HCT116 (cell line): ENCODE results near the gene INSIG2. TPM values are rescaled to one million over a fixed set of nuclear protein-coding genes. Genes with fewer than 3 reads are reported as not detected.

Experiments
- ATAC-seq: fragments of 200-7000 bp; cut with Tn5 transposase; 2 replicates; pipeline ENCODE4 v1.9.1; 2020; ENCODE audit warnings: mild to moderate bottlenecking, moderate library complexity
- BruUV-seq: library from RNA; stranded (reverse); fragments of 400-500 nt; replicated peaks from 2 replicates; lab custom pipeline; 2021; lab: Mats Ljungman, UMichigan
- CTCF ChIA-PET: fragments of 300-600 bp; sonication (Branson Sonifier 250); formaldehyde crosslinking; loops from one replicate; lab custom pipeline; 2021; ENCODE audit warnings: antibody characterized with exemption; lab: Charles Lee
- POLR2A ChIA-PET: fragments of 300-600, 350-600 bp; sonication (Branson Sonifier 250); formaldehyde crosslinking; loops from one replicate; lab custom pipeline; 2021; ENCODE audit warnings: antibody characterized with exemption; lab: Charles Lee
- RAD21 ChIA-PET, 2 experiments: fragments of 300-600 bp; sonication (Branson Sonifier 250); formaldehyde crosslinking; loops; one replicate each; lab custom pipeline; 2023; ENCODE audit warnings: low total read pairs in 2 of 2; ENCODE audit not compliant: uncharacterized antibody in 2 of 2, unreplicated experiment in 2 of 2, low non-redundant PET in 1 of 2; lab: Charles Lee
- DNase-seq: peaks from one replicate; pipeline ENCODE4 v3.0.0-alpha.2; 2010; ENCODE audit warnings: low read depth, low spot score
- H2AFZ ChIP-seq: fragments of 200-600 bp; shearing (Covaris generic), sonication (generic); 2 replicates; pipeline ENCODE4 v1.6.1; 2017; ENCODE audit warnings: low read depth, mixed run types, mixed read lengths, antibody characterized with exemption, low read length; ENCODE audit not compliant: poor library complexity, severe bottlenecking
- H3K27ac ChIP-seq: 2 replicates; pipeline ENCODE4 v1.5.1; 2012; ENCODE audit warnings: low read depth, low read length
- H3K27me3 ChIP-seq: fragments of 200-600 bp; sonication (generic); 2 replicates; pipeline ENCODE4 v1.6.1; 2016; ENCODE audit warnings: mixed run types, low read length, mixed read lengths; ENCODE audit not compliant: insufficient read depth
- H3K36me3 ChIP-seq, 2 experiments: fragments of 200-500 bp in 1 of 2; fragments of 200-600 bp in 1 of 2; sonication (Bioruptor generic) in 1 of 2; sonication (generic) in 1 of 2; 2 replicates each; pipeline versions ENCODE4 v1.5.1 to v1.6.1; 2014 to 2016; ENCODE audit warnings: low read length in 2 of 2, inconsistent platforms in 1 of 2, mixed read lengths in 1 of 2, mixed run types in 1 of 2; ENCODE audit not compliant: insufficient read depth in 2 of 2, control insufficient read depth in 1 of 2
- H3K4me1 ChIP-seq, 2 experiments: fragments of 200-600 bp in 1 of 2; sonication (generic) in 1 of 2; 2 replicates each; pipeline versions ENCODE4 v1.5.1 to v1.6.1; 2012 to 2017; ENCODE audit warnings: low read length in 2 of 2, inconsistent platforms in 1 of 2, mild to moderate bottlenecking in 1 of 2, mixed read lengths in 1 of 2, mixed run types in 1 of 2, moderate library complexity in 1 of 2; ENCODE audit not compliant: insufficient read depth in 2 of 2, control insufficient read depth in 1 of 2
- H3K4me2 ChIP-seq: fragments of 200-600 bp; sonication (generic); 2 replicates; pipeline ENCODE4 v1.6.1; 2017; ENCODE audit warnings: mixed run types, low read length, mixed read lengths
- H3K4me3 ChIP-seq, 2 experiments: fragments of 200-600 bp in 1 of 2; sonication (generic) in 1 of 2; replicated peaks in 1 of 2; 2 replicates each; pipeline ENCODE4 v1.5.1; 2011 to 2016; ENCODE audit warnings: low read length in 2 of 2, control low read depth in 1 of 2, low read depth in 1 of 2, mild to moderate bottlenecking in 1 of 2, mixed read lengths in 1 of 2, mixed run types in 1 of 2
- H3K79me2 ChIP-seq: fragments of 200-600 bp; sonication (generic); 2 replicates; pipeline ENCODE4 v1.6.1; 2017; ENCODE audit warnings: mild to moderate bottlenecking, mixed run types, low read length, moderate library complexity, mixed read lengths; ENCODE audit not compliant: insufficient read depth
- H3K9ac ChIP-seq: fragments of 200-600 bp; sonication (generic); 2 replicates; pipeline ENCODE4 v1.6.1; 2016; ENCODE audit warnings: low read length, mixed read lengths
- H3K9me2 ChIP-seq: fragments of 200-600 bp; sonication (generic), shearing (Covaris generic); 2 replicates; pipeline ENCODE4 v1.6.1; 2017; ENCODE audit warnings: mixed run types, mild to moderate bottlenecking, moderate library complexity; ENCODE audit not compliant: insufficient read depth
- H3K9me3 ChIP-seq, 2 experiments: fragments of 200-500 bp in 1 of 2; fragments of 200-600 bp in 1 of 2; sonication (Bioruptor generic) in 1 of 2; sonication (generic) in 1 of 2; 2 replicates each; pipeline ENCODE4 v1.6.1; 2014 to 2017; ENCODE audit warnings: low read length in 2 of 2, mixed read lengths in 2 of 2, inconsistent platforms in 1 of 2, low read depth in 1 of 2, mild to moderate bottlenecking in 1 of 2, mixed run types in 1 of 2, moderate library complexity in 1 of 2; ENCODE audit not compliant: control insufficient read depth in 1 of 2, insufficient read depth in 1 of 2
- H4K20me1 ChIP-seq: fragments of 200-600 bp; sonication (generic), shearing (Covaris generic); 2 replicates; pipeline ENCODE4 v1.6.1; 2017; ENCODE audit warnings: mixed run types, mild to moderate bottlenecking, moderate library complexity; ENCODE audit not compliant: insufficient read depth
- CBX3 ChIP-seq: IDR thresholded peaks from 2 replicates; pipeline ENCODE4 v1.6.1; 2012; ENCODE audit warnings: low read depth
- CEBPB ChIP-seq: IDR thresholded peaks from 2 replicates; pipeline ENCODE4 v1.6.1; 2012; ENCODE audit warnings: low read depth
- EGR1 ChIP-seq: IDR thresholded peaks from 2 replicates; pipeline ENCODE4 v1.6.1; 2012; ENCODE audit warnings: low read depth
- EZH2phosphoT487 ChIP-seq: fragments of 200-600 bp; IDR thresholded peaks from 2 replicates; pipeline ENCODE4 v1.6.1; 2018; ENCODE audit warnings: antibody characterized with exemption, borderline replicate concordance
- FOSL1 ChIP-seq: IDR thresholded peaks from 2 replicates; pipeline ENCODE4 v1.6.1; 2012; ENCODE audit warnings: low read depth
- JUND ChIP-seq: IDR thresholded peaks from 2 replicates; pipeline ENCODE4 v1.6.1; 2012
- POLR2A ChIP-seq: IDR thresholded peaks from 2 replicates; pipeline ENCODE4 v1.7.0; 2011; ENCODE audit warnings: borderline replicate concordance; ENCODE audit not compliant: insufficient read depth, insufficient read length; ENCODE audit errors: extremely low read depth
- SP1 ChIP-seq: IDR thresholded peaks from 2 replicates; pipeline ENCODE4 v1.6.1; 2012; ENCODE audit warnings: low read depth
- SRF ChIP-seq: IDR thresholded peaks from 2 replicates; pipeline ENCODE4 v1.6.1; 2012; ENCODE audit warnings: low read depth
- TCF7L2 ChIP-seq: IDR thresholded peaks from 2 replicates; pipeline ENCODE4 v1.7.0; 2011; ENCODE audit warnings: borderline replicate concordance, inconsistent platforms; ENCODE audit not compliant: insufficient read depth, insufficient read length; ENCODE audit errors: extremely low read depth
- ZNF274 ChIP-seq: fragments of 200-500 bp; sonication (Bioruptor generic); IDR thresholded peaks from 2 replicates; pipeline ENCODE4 v1.6.1; 2014; ENCODE audit warnings: mild to moderate bottlenecking, low read depth, low read length, inconsistent platforms
- intact Hi-C: fragments of 100-400 bp; cut with micrococcal nuclease; formaldehyde crosslinking; loops from 2 replicates; pipeline ENCODE4 v1.10.0; 2022
- total RNA-seq: library from RNA; stranded (reverse); gene quantifications from one replicate; pipeline ENCODE4 v1.2.1, GENCODE V29; 2021; ENCODE audit not compliant: unreplicated experiment
- TF ChIP-seq, protein P1 (sequence below): IDR thresholded peaks from 2 replicates; pipeline ENCODE4 v1.6.1; 2012; ENCODE audit warnings: low read depth
- TF ChIP-seq, protein P2 (sequence below): IDR thresholded peaks from 2 replicates; pipeline ENCODE4 v1.6.1; 2011; ENCODE audit warnings: mild to moderate bottlenecking, low read length, moderate library complexity; ENCODE audit not compliant: insufficient replicate concordance; ENCODE audit errors: extremely low read depth
- TF ChIP-seq, protein P3 (sequence below): IDR thresholded peaks from 2 replicates; pipeline ENCODE4 v1.6.1; 2012
- TF ChIP-seq, protein P4 (sequence below): IDR thresholded peaks from 2 replicates; pipeline ENCODE4 v1.6.1; 2012

The INSIG2 gene
- total RNA-seq, 1 experiment from 2014 or later: 21.8 TPM

DNA sequence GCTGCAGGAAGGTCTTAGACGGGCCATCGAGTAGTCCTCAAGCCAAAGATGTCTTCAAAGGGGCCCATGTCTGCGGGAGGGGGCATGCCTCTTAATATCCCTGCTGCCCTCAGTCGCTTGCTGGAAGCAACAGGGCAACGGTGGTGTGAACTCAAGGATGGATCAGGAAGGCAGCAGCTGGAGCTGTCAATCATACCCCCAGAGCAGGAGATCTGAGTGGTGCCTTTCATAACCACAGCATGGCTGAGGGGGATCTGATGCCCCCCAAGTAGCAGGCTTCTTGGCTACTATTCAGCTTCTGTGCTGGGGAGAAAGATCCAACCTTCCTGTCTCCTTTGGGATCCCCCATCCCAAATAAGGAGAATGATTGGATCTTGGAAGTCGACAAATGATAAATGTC is 46.4 kb downstream of the INSIG2 start (continued):
- TF ChIP-seq, protein P1, sequence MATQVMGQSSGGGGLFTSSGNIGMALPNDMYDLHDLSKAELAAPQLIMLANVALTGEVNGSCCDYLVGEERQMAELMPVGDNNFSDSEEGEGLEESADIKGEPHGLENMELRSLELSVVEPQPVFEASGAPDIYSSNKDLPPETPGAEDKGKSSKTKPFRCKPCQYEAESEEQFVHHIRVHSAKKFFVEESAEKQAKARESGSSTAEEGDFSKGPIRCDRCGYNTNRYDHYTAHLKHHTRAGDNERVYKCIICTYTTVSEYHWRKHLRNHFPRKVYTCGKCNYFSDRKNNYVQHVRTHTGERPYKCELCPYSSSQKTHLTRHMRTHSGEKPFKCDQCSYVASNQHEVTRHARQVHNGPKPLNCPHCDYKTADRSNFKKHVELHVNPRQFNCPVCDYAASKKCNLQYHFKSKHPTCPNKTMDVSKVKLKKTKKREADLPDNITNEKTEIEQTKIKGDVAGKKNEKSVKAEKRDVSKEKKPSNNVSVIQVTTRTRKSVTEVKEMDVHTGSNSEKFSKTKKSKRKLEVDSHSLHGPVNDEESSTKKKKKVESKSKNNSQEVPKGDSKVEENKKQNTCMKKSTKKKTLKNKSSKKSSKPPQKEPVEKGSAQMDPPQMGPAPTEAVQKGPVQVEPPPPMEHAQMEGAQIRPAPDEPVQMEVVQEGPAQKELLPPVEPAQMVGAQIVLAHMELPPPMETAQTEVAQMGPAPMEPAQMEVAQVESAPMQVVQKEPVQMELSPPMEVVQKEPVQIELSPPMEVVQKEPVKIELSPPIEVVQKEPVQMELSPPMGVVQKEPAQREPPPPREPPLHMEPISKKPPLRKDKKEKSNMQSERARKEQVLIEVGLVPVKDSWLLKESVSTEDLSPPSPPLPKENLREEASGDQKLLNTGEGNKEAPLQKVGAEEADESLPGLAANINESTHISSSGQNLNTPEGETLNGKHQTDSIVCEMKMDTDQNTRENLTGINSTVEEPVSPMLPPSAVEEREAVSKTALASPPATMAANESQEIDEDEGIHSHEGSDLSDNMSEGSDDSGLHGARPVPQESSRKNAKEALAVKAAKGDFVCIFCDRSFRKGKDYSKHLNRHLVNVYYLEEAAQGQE: no peak
- TF ChIP-seq CEBPB (no peak), POLR2A (no peak), ZNF274 (no peak)
- TF ChIP-seq, protein P2, sequence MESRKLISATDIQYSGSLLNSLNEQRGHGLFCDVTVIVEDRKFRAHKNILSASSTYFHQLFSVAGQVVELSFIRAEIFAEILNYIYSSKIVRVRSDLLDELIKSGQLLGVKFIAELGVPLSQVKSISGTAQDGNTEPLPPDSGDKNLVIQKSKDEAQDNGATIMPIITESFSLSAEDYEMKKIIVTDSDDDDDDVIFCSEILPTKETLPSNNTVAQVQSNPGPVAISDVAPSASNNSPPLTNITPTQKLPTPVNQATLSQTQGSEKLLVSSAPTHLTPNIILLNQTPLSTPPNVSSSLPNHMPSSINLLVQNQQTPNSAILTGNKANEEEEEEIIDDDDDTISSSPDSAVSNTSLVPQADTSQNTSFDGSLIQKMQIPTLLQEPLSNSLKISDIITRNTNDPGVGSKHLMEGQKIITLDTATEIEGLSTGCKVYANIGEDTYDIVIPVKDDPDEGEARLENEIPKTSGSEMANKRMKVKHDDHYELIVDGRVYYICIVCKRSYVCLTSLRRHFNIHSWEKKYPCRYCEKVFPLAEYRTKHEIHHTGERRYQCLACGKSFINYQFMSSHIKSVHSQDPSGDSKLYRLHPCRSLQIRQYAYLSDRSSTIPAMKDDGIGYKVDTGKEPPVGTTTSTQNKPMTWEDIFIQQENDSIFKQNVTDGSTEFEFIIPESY: no peak

DNA sequence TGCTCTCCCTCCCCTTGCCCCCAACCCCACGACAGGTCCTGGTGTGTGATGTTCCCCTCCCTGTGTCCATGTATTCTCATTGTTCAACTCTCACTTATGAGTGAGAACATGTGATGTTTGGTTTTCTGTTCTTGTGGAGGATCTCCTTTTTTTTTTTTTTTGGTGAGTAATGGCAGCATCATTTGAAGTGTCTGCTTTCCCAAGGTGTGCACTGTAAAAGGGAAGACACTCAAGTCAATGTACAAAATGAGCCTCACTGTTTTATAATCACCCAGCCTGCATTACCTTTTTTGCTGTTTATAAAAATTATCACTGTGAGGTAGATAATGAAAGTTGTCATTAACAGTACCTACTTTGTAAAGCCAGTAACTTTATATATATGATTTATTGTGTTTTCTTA is 56.9 kb downstream of the INSIG2 start:
- no peak overlapping the region for H2AFZ ChIP-seq
- CTCF ChIA-PET: no interaction called here
- no peak overlapping the region for H3K4me2 ChIP-seq
- H3K36me3 ChIP-seq: no peaks in the 10 kb centered on the region
- no peaks in the 10 kb centered on the region for H3K9me2 ChIP-seq
- no peaks in the 10 kb centered on the region for H4K20me1 ChIP-seq
- no peaks in the 10 kb centered on the region for H3K79me2 ChIP-seq
- RAD21 ChIA-PET: no interaction called here
- DNase-seq: no peak
- no peaks in the 10 kb centered on the region for H3K27me3 ChIP-seq
- H3K4me1 ChIP-seq: peaks cover 0 to 6% of the 10 kb centered on the region in 2 experiments; a peak in 2 of 4 replicates
- H3K4me3 ChIP-seq: no peak overlapping the region
- no peak for ATAC-seq
- BruUV-seq: no TSS peak
- intact Hi-C loops: loop anchor here (2.0 kb wide), 1 partner anchor 14 kb away; no protein-coding TSS in a partner anchor
- no peak overlapping the region for H3K9ac ChIP-seq
- POLR2A ChIA-PET: no interaction called here
- H3K27ac ChIP-seq: no peak overlapping the region
- no peaks in the 10 kb centered on the region for H3K9me3 ChIP-seq
- TF ChIP-seq EGR1 (no peak), SP1 (no peak), SRF (no peak), CBX3 (no peak), JUND (no peak), TCF7L2 (no peak), EZH2phosphoT487 (no peak), CEBPB (no peak), FOSL1 (no peak)
- TF ChIP-seq, protein P2: no peak
- TF ChIP-seq, protein P3, sequence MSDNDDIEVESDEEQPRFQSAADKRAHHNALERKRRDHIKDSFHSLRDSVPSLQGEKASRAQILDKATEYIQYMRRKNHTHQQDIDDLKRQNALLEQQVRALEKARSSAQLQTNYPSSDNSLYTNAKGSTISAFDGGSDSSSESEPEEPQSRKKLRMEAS: no peak
- TF ChIP-seq, protein P4, sequence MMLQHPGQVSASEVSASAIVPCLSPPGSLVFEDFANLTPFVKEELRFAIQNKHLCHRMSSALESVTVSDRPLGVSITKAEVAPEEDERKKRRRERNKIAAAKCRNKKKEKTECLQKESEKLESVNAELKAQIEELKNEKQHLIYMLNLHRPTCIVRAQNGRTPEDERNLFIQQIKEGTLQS: no peak
